Left ventricle myocardium inferior (tissue), 1 donor: ENCODE results near the gene PRKG1. TPM values are rescaled to one million over a fixed set of nuclear protein-coding genes. Genes with fewer than 3 reads are reported as not detected.

Experiments
- DNase-seq: peaks from one replicate; pipeline ENCODE4 v3.0.0-alpha.2; 2020
- H3K27ac ChIP-seq: fragments of 200-600 bp; replicated peaks from 2 replicates; pipeline ENCODE4 v1.8.0; 2021
- H3K27me3 ChIP-seq: fragments of 200-600 bp; 2 replicates; pipeline ENCODE4 v1.8.0; 2021; ENCODE audit warnings: low read depth
- H3K36me3 ChIP-seq: fragments of 200-600 bp; 2 replicates; pipeline ENCODE4 v1.8.0; 2021
- H3K4me1 ChIP-seq: fragments of 200-600 bp; 2 replicates; pipeline ENCODE4 v1.8.0; 2021
- H3K4me3 ChIP-seq: fragments of 200-600 bp; 2 replicates; pipeline ENCODE4 v1.8.0; 2021; ENCODE audit warnings: mild to moderate bottlenecking, moderate library complexity
- H3K9me3 ChIP-seq: fragments of 200-600 bp; replicated peaks from 2 replicates; pipeline ENCODE4 v1.8.0; 2021
- intact Hi-C: fragments of 100-400 bp; cut with micrococcal nuclease; formaldehyde crosslinking; loops from one replicate; pipeline ENCODE4 v1.11.0; 2022
- total RNA-seq: library from RNA; stranded (reverse); fragmentation: NEBNext Ultra II Directional; extraction: Animal tissue kit (Norgen Biotek cat#: 25700); gene quantifications from one replicate; pipeline ENCODE4 v1.2.1, GENCODE V29; 2021
- TF ChIP-seq, protein P1 (sequence below): fragments of 200-600 bp; IDR thresholded peaks from 2 replicates; pipeline ENCODE4 v1.8.0; 2021; ENCODE audit warnings: antibody characterized with exemption, mild to moderate bottlenecking, borderline replicate concordance
- donor health status: DM: no; HTN: yes; CAD: no; lungs with severe emphysema.

The PRKG1 gene
- total RNA-seq, 1 donor from 2014 or later: 38.9 TPM

DNA sequence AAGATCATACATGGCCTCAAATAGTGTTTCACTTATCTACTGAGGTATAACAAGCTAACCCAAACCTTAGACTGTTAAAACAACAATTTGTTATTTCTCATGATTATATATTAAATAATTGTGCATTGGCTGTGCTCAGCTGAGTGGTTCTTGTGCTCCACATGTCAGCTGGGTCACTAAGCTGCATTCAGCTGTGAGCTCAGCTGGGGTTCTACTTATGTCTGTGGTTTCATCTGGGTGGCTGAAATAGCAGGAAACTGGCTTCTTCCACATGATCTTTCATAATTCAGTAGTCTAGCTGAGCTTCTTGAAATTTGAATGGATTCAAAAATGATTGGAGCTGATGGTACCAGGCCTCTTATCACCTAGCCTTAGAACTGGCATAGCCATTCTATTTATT lies 806.9 kb downstream of the PRKG1 start:
- intact Hi-C loops: no loop called here
- TF ChIP-seq, protein P1, sequence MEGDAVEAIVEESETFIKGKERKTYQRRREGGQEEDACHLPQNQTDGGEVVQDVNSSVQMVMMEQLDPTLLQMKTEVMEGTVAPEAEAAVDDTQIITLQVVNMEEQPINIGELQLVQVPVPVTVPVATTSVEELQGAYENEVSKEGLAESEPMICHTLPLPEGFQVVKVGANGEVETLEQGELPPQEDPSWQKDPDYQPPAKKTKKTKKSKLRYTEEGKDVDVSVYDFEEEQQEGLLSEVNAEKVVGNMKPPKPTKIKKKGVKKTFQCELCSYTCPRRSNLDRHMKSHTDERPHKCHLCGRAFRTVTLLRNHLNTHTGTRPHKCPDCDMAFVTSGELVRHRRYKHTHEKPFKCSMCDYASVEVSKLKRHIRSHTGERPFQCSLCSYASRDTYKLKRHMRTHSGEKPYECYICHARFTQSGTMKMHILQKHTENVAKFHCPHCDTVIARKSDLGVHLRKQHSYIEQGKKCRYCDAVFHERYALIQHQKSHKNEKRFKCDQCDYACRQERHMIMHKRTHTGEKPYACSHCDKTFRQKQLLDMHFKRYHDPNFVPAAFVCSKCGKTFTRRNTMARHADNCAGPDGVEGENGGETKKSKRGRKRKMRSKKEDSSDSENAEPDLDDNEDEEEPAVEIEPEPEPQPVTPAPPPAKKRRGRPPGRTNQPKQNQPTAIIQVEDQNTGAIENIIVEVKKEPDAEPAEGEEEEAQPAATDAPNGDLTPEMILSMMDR: no peak

DNA sequence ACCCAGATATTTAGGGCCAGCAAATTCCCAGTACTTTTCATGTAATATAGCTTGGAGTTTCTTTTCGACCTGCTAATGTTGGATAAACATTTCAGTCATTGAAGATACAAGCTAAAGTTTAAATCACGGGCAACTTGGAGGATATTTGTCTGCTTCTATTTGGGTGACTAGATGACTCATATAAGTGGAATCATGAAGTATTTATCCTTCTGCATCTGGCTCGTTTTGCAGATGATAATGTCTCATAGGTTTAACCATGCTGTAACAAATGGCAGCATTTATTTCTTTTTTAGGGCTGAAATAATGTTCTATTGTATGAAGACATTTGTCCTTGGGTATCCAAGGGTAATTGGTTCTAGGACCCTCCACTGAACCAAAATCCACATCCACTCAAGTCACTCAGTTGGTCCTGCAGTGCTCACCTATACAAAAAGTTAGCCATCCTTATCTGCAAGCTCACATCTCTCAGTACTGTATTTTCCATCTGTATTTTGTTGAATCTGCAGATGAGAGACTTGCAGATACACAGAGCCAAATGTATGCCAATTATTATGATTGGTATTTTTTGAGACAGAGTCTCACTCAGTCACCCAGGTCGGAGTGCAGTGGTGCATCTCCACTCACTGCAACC lies 812.3 kb downstream of the PRKG1 start:
- H3K27ac ChIP-seq: no peak overlapping the region
- H3K4me1 ChIP-seq: peaks cover 16% of the 10 kb centered on the region
- no peaks in the 10 kb centered on the region for H3K27me3 ChIP-seq
- H3K36me3 ChIP-seq: no peaks in the 10 kb centered on the region
- H3K4me3 ChIP-seq: no peak overlapping the region
- intact Hi-C loops: no loop called here
- DNase-seq: no peak
- H3K9me3 ChIP-seq: peaks cover 5% of the 10 kb centered on the region
- TF ChIP-seq, protein P1: no peak

More for the DNA sequence above, 806.9 kb downstream of the PRKG1 start:
- no peaks in the 10 kb centered on the region for H3K36me3 ChIP-seq
- no peak overlapping the region for H3K4me3 ChIP-seq
- peaks cover 32% of the 10 kb centered on the region for H3K4me1 ChIP-seq
- H3K27ac ChIP-seq: no peak overlapping the region
- peaks cover 13% of the 10 kb centered on the region for H3K9me3 ChIP-seq
- no peak for DNase-seq
- H3K27me3 ChIP-seq: no peaks in the 10 kb centered on the region

DNA sequence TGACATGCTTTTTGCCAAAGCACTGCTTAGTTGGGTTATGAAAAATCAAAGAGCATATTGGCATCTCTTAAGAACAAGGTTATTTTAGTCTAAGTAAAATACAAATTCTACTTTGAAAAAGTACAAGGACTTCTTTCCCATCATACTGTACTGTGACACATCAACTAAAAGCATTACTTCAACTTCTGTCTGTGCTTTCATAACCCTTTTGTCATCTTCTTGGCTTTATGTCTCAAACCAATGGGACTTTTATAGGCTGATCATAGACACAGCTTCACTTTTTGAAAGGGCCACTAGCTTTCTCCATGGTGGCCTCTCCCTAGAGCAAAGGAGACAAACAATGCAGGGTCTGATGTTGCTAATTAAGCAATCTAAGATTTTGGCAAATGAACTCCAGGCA lies 814.0 kb downstream of the PRKG1 start:
- Histone ChIP-seq H3K36me3 (no peaks in the 10 kb centered on the region), H3K27me3 (no peaks in the 10 kb centered on the region), H3K4me1 (peaks cover 17% of the 10 kb centered on the region), H3K27ac (no peak overlapping the region), H3K9me3 (no peaks in the 10 kb centered on the region), H3K4me3 (no peak overlapping the region)
- TF ChIP-seq, protein P1: no peak
- no peak for DNase-seq
- intact Hi-C loops: no loop called here

DNA sequence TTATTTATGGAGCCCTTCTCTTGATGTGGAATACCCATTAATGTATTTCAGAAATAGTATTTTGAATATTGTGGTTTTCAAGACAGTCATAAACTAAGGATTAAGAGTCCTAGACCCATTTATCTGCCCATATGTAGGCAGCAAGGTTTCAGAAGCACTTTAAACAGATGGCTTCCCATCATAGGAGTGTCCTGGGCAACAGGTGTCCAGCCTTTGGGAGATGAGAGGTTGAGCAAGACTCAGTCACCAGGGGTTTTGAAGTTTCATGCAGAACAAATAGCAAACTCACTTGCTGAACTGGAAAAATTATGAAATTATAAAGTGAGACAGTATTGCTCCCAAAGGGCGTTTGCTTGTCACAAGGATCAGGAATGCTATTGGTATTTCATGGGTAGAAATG lies 818.0 kb downstream of the PRKG1 start:
- no peaks in the 10 kb centered on the region for H3K27me3 ChIP-seq
- TF ChIP-seq, protein P1: no peak
- DNase-seq: no peak
- H3K9me3 ChIP-seq: no peaks in the 10 kb centered on the region
- no peaks in the 10 kb centered on the region for H3K36me3 ChIP-seq
- H3K4me3 ChIP-seq: no peak overlapping the region
- peaks cover 39% of the 10 kb centered on the region for H3K4me1 ChIP-seq
- intact Hi-C loops: no loop called here
- no peak overlapping the region for H3K27ac ChIP-seq

DNA sequence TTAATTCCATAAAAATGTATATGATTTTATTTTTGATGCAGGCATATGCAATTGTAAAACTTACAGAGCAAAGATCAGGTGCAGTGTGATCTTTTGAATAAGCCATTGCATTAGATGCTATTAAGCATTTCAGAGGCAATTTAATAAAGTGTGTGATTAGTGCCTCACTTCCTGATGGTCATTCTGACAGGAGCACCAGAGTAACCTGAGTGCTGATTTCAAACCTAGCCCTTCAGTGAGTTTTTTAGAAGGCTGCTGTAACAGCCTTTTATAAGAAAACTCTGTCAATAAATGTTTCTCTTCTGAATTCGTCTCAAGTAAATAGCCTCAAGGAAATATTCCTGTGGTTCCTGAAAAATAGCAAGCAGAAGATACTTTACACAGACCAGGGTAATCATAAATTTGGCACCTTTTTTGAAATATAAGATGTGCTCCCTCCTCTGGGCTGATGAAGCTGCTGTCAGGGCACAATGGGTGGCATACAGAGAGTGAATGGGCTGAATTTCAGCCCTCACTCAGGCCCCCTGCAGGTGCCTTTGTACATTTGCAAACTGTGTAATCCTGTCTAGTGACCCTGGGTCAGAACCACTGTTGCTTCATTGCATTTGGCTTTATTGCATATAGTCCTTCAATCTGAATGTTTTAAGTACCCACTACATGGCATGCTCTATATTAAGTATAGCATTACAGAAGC lies 818.8 kb downstream of the PRKG1 start:
- intact Hi-C loops: no loop called here
- Histone ChIP-seq H3K4me1 (peaks cover 40% of the 10 kb centered on the region), H3K27ac (peak overlapping the region; percentile 10), H3K4me3 (no peak overlapping the region), H3K36me3 (no peaks in the 10 kb centered on the region), H3K9me3 (no peaks in the 10 kb centered on the region), H3K27me3 (no peaks in the 10 kb centered on the region)
- TF ChIP-seq, protein P1: peak; percentile 29
- DNase-seq: no peak
